SJCRH30 (cell line): Measurements from ENCODE around the gene NME3. TPM values are rescaled to one million over a fixed set of nuclear protein-coding genes. Genes with fewer than 3 reads are reported as not detected.

Experiments used
- DNase-seq, 2 experiments: peaks; one replicate each; pipeline ENCODE4 v3.0.0-alpha.2; 2015 to 2020
- H3K27ac ChIP-seq: fragments of 250-450 bp; sonication (Bioruptor Pico); 2 replicates; pipeline ENCODE4 v1.5.1; 2020; ENCODE audit warnings: mild to moderate bottlenecking, moderate library complexity
- H3K27me3 ChIP-seq: fragments of 250-450 bp; sonication (Bioruptor Pico); 2 replicates; pipeline ENCODE4 v1.5.1; 2020; ENCODE audit warnings: mild to moderate bottlenecking, moderate library complexity
- H3K36me3 ChIP-seq: fragments of 250-450 bp; sonication (Bioruptor Pico); 2 replicates; pipeline ENCODE4 v1.5.1; 2020; ENCODE audit warnings: mild to moderate bottlenecking, moderate library complexity
- H3K4me1 ChIP-seq: fragments of 250-450 bp; sonication (Bioruptor Pico); 2 replicates; pipeline ENCODE4 v1.5.1; 2020; ENCODE audit warnings: mild to moderate bottlenecking, moderate library complexity
- H3K4me3 ChIP-seq: fragments of 250-450 bp; sonication (Bioruptor Pico); 2 replicates; pipeline ENCODE4 v1.5.1; 2020; ENCODE audit warnings: mild to moderate bottlenecking, moderate library complexity
- H3K9me3 ChIP-seq: fragments of 250-450 bp; sonication (Bioruptor Pico); replicated peaks from 2 replicates; pipeline ENCODE4 v1.5.1; 2020; ENCODE audit warnings: mild to moderate bottlenecking, moderate library complexity
- total RNA-seq: library from RNA; depleted of rRNA; stranded (reverse); fragments of >200 nt; shearing (Covaris generic); gene quantifications from 2 replicates; pipeline ENCODE4 v1.2.3, GENCODE V29; 2014; rRNA removed

The NME3 gene
- total RNA-seq, 1 experiment from 2014 or later, result 1.6 TPM

DNA sequence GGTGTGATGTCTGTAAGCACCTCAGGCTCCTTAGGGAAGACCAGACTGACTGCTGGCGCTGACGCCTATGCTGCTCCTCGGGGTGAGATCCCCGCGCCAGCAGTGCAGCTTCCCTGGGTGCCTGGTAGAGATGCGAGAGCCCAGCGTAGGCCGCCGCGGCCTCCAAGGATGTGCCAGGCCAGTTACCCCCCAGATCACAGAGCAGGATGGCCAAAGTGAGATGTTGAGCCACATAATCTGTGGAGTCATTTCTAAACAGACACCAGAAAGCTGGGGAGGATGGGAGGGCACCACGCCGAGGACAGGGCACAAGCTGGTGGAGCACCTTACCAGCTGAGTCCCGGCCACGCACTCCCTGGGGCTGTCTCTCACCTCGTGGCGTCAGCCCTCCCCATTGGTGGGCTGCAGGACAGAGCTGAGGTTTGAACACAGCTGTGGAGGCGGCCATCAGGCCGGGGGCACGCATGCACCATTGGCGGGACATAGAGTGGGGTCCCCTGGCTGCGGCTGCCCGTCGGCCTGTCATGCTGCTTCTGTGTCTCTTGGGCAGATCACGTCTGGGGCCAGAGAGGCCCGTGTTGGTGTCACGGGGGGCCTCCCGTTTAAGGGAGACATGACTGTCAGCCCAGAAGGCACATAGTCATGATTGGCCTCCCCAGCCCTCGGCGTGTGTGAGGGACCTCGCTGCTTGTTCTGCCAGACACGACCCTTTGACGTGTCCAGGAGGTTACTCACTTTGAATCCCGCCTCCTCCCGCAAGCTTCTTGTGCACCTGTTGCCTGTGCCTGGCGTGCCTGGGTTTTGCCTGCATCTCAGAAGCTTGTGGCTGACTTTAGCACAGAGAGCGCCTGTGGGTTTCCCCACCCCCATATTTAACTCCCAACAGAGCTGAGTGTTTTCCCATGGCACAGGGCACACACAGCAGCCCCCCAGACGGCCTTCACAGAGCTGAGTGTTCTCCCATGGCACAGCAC, 43.4 kb downstream of the NME3 start:
- Histone ChIP-seq H3K27ac (no peak overlapping the region), H3K36me3 (peaks cover 6% of the 10 kb centered on the region; the same call in 1 of the 2 replicates), H3K4me1 (peaks cover 8% of the 10 kb centered on the region; the same call in 1 of the 2 replicates), H3K27me3 (no peaks in the 10 kb centered on the region), H3K9me3 (no peaks in the 10 kb centered on the region), H3K4me3 (no peak overlapping the region)
- no peak for DNase-seq

GRCh38 chr16:1726661-1727502, 44.5 kb downstream of the NME3 start:
- Histone ChIP-seq H3K36me3 (peaks cover 5% of the 10 kb centered on the region; the same call in 1 of the 2 replicates), H3K9me3 (no peaks in the 10 kb centered on the region), H3K4me3 (no peak overlapping the region), H3K27me3 (no peaks in the 10 kb centered on the region), H3K27ac (no peak overlapping the region), H3K4me1 (peaks cover 13% of the 10 kb centered on the region; the same call in 1 of the 2 replicates)
- no peak for DNase-seq

DNA sequence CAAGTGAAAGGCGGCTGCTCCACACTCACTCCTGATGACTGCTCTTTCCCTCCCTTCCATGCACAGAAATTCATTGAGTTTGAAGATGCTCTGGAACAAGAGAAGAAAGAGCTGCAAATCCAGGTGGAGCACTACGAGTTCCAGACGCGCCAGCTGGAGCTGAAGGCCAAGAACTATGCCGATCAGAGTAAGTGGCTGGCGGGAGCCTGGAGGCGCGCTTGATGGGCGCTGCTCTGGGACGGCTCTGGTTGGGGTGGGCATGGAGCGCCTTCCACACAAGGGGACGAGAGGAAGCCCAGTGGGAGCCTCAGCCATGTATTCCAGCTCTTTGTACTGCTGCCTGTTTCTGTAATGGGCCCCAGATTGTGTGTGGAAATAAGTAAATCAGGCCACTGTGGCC, 46.9 kb downstream of the NME3 start:
- Histone ChIP-seq H3K27me3 (no peaks in the 10 kb centered on the region), H3K4me3 (no peak overlapping the region), H3K4me1 (peaks cover 16% of the 10 kb centered on the region; the same call in 1 of the 2 replicates), H3K36me3 (no peaks in the 10 kb centered on the region; the same call in 1 of the 2 replicates), H3K27ac (no peak overlapping the region), H3K9me3 (no peaks in the 10 kb centered on the region)
- DNase-seq, result no peak

GRCh38 chr16:1723450-1724147, 47.7 kb downstream of the NME3 start:
- H3K27ac ChIP-seq, result peak overlapping the region; percentile 38; the same call in 1 of the 2 replicates
- H3K9me3 ChIP-seq, result no peaks in the 10 kb centered on the region
- no peaks in the 10 kb centered on the region for H3K27me3 ChIP-seq
- H3K4me3 ChIP-seq, result no peak overlapping the region
- peak; percentile 28 to 70 for DNase-seq
- H3K36me3 ChIP-seq, result no peaks in the 10 kb centered on the region; the same call in 1 of the 2 replicates
- H3K4me1 ChIP-seq, result peaks cover 16% of the 10 kb centered on the region; the same call in 1 of the 2 replicates

DNA sequence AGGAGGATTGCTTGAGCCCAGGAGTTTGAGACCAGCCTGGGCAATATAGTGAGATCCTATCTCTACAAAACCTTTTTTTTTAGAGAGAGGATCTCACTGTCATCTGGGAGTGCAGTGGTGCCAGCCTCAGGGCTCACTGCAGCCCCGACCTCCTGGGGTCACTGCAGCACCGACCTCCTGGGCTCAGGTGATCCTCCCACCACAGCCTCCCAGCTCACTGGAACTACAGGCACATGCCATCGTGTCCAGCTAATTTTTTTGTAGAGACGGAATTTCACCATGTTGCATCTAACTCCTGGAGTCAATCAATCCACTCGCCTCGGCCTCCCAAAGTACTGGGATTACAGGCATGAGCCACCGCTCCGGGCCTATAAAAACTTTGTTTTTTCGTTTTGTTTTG, 50.0 kb downstream of the NME3 start:
- no peaks in the 10 kb centered on the region for H3K27me3 ChIP-seq
- peaks cover 16% of the 10 kb centered on the region; the same call in 1 of the 2 replicates for H3K4me1 ChIP-seq
- peak overlapping the region; percentile 38 for H3K27ac ChIP-seq
- no peak for DNase-seq
- no peaks in the 10 kb centered on the region; the same call in 1 of the 2 replicates for H3K36me3 ChIP-seq
- H3K4me3 ChIP-seq, result no peak overlapping the region
- no peaks in the 10 kb centered on the region for H3K9me3 ChIP-seq

Other genes starting within 250 kb of the NME3 start
- 1.1 and 1.2 TPM in 2 replicates for gene TMEM204, start 237.9 kb downstream of the NME3 start, total RNA-seq
- 4.4 and 6.5 TPM in 2 replicates for gene IFT140, start 159.5 kb downstream of the NME3 start, total RNA-seq
- 9.5 and 12.6 TPM in 2 replicates for gene CRAMP1, start 159.2 kb downstream of the NME3 start, total RNA-seq
- 83.4 and 87.4 TPM in 2 replicates for gene JPT2, start 93.3 kb downstream of the NME3 start, total RNA-seq
- 24.7 and 34.7 TPM in 2 replicates for gene MAPK8IP3, start 65.3 kb downstream of the NME3 start, total RNA-seq
- gene EME2, start 1.3 kb upstream of the NME3 start, total RNA-seq, result 3.6 and 5.2 TPM in 2 replicates
- gene MRPS34, start 1.6 kb upstream of the NME3 start, total RNA-seq, result 55.3 and 60.7 TPM in 2 replicates
- gene SPSB3, start 11.0 kb upstream of the NME3 start, total RNA-seq, result 9.6 and 12.4 TPM in 2 replicates
- 45.0 and 55.3 TPM in 2 replicates for gene NUBP2, start 11.4 kb upstream of the NME3 start, total RNA-seq
- gene IGFALS, start 22.2 kb upstream of the NME3 start, total RNA-seq, result not detected in 2 replicates
- 14.6 and 15.0 TPM in 2 replicates for gene HAGH, start 55.3 kb upstream of the NME3 start, total RNA-seq
- gene FAHD1, start 55.7 kb upstream of the NME3 start, total RNA-seq, result 16.2 and 19.5 TPM in 2 replicates
- not detected in 2 replicates for gene MEIOB, start 100.6 kb upstream of the NME3 start, total RNA-seq
- not detected in 2 replicates for gene HS3ST6, start 146.9 kb upstream of the NME3 start, total RNA-seq
- 16.0 and 18.7 TPM in 2 replicates for gene MSRB1, start 171.7 kb upstream of the NME3 start, total RNA-seq
- gene RPL3L, start 183.1 kb upstream of the NME3 start, total RNA-seq, result 0.32 and 0.56 TPM in 2 replicates
- gene NDUFB10, start 188.0 kb upstream of the NME3 start, total RNA-seq, result 157 and 169 TPM in 2 replicates
- gene RPS2, start 193.3 kb upstream of the NME3 start, total RNA-seq, result 4,297 and 4,417 TPM in 2 replicates
- gene RNF151, start 195.3 kb upstream of the NME3 start, total RNA-seq, result not detected in 2 replicates
- gene TBL3, start 200.5 kb upstream of the NME3 start, total RNA-seq, result 30.6 and 31.8 TPM in 2 replicates
- 0.43 TPM in 1 of 2 replicates, not detected in the other for gene NOXO1, start 209.9 kb upstream of the NME3 start, total RNA-seq
- gene GFER, start 212.7 kb upstream of the NME3 start, total RNA-seq, result 20.6 and 32.2 TPM in 2 replicates
- gene SYNGR3, start 218.4 kb upstream of the NME3 start, total RNA-seq, result 0.73 and 0.81 TPM in 2 replicates
- 22.9 and 25.6 TPM in 2 replicates for gene ZNF598, start 238.3 kb upstream of the NME3 start, total RNA-seq
- gene NPW, start 248.2 kb upstream of the NME3 start, total RNA-seq, result 1.6 TPM in 2 replicates